ENCODE results near the gene SURF2. TPM values are rescaled to one million over a fixed set of nuclear protein-coding genes. Genes with fewer than 3 reads are reported as not detected.

The SURF2 gene
- total and polyA plus RNA-seq, 9 of the 15 experiments (the other 6 are each of a cell fraction or from before 2014, with no cell fraction given), result 5.5 to 82.5 (median 21.3) TPM

GRCh38 chr9:133335924-133336811, 20.2 kb upstream of the SURF2 start, which contains the start of gene SURF6 (continued):
- TF ChIP-seq FIP1L1 (IDR thresholded peaks at IDR 0.05; ENCODE audit: low read depth, low read length, poor library complexity, severe bottlenecking), result peak; percentile 58
- TF ChIP-seq CBX2 (IDR thresholded peaks at IDR 0.05; ENCODE audit: insufficient read depth, low read length, poor library complexity, severe bottlenecking), result no peak
- peak; percentile 20 for TF ChIP-seq ZFP36 (IDR thresholded peaks at IDR 0.05; ENCODE audit: low read depth, low read length, partially characterized antibody)
- 0 out of 2 replicates have a peak, but pooled peaks have one; percentile 51 for TF ChIP-seq ZNF165 (CRISPR knock-in tag; IDR thresholded peaks at IDR 0.05; ENCODE audit: borderline replicate concordance)
- no peak; the same call in 1 of the 2 replicates for TF ChIP-seq ZBTB1 (CRISPR knock-in tag; IDR thresholded peaks at IDR 0.05; ENCODE audit: borderline replicate concordance, low read depth)
- peak; percentile 13; the same call in 1 of the 2 replicates for TF ChIP-seq ZBTB12 (CRISPR knock-in tag; IDR thresholded peaks at IDR 0.05)
- TF ChIP-seq ZNF77 (CRISPR knock-in tag; IDR thresholded peaks at IDR 0.05), result no peak
- no peak for TF ChIP-seq SMARCA5 (IDR thresholded peaks at IDR 0.05)
- no peak for TF ChIP-seq CSDE1 (IDR thresholded peaks at IDR 0.05)
- no peak for TF ChIP-seq ZNF311 (CRISPR knock-in tag; IDR thresholded peaks at IDR 0.05)
- TF ChIP-seq FOSL1 (tag; conservative IDR thresholded peaks at IDR 0.05), result peak; percentile 34; the same call in 1 of the 2 replicates
- TF ChIP-seq E4F1 (CRISPR knock-in tag; IDR thresholded peaks at IDR 0.05; ENCODE audit: borderline replicate concordance), result peak; percentile 90
- no peak for TF ChIP-seq BRF1 (IDR thresholded peaks at IDR 0.05; ENCODE audit: borderline replicate concordance, extremely low read depth, insufficient read length)
- peak; percentile 76 for TF ChIP-seq NR2F6 (CRISPR knock-in tag; IDR thresholded peaks at IDR 0.05)
- no peak for TF ChIP-seq FOXA1 (IDR thresholded peaks at IDR 0.05; ENCODE audit: borderline replicate concordance)
- TF ChIP-seq PRPF4 (IDR thresholded peaks at IDR 0.05; ENCODE audit: insufficient read depth, low read depth, low read length, poor library complexity, severe bottlenecking), result no peak
- peak; percentile 34 for TF ChIP-seq HNRNPK (IDR thresholded peaks at IDR 0.05; ENCODE audit: low read depth, low read length, poor library complexity, severe bottlenecking)
- no peak for TF ChIP-seq ZNF217 (CRISPR knock-in tag; IDR thresholded peaks at IDR 0.05)
- TF ChIP-seq RBM15 (IDR thresholded peaks at IDR 0.05; ENCODE audit: insufficient read depth, low read length), result no peak
- 0 out of 2 replicates have a peak, but pooled peaks have one; percentile 14 for TF ChIP-seq RUNX1 (IDR thresholded peaks at IDR 0.05; ENCODE audit: low read depth)
- peak; percentile 53 for TF ChIP-seq HNRNPLL (IDR thresholded peaks at IDR 0.05; ENCODE audit: low read depth, low read length, poor library complexity, severe bottlenecking)
- TF ChIP-seq CHAMP1 (IDR thresholded peaks at IDR 0.05), result no peak
